GM18502 (cell line): ENCODE data around the gene PGAM4.
"Not testable (repeated sequence)": the region's sequence is repeated elsewhere in the genome, so short reads cannot be mapped to it uniquely, and the experiment has no call there.

Source experiments
- ATAC-seq: cut with Tn5 transposase; IDR thresholded peaks from one replicate; pipeline ENCODE4 v1.9.1; 2021; ENCODE audit warnings: mild to moderate bottlenecking; ENCODE audit not compliant: unreplicated experiment, poor library complexity

PGAM4 gene

GRCh38 chrX:77935886-77936285 lies 33.6 kb downstream of the PGAM4 start:
- no peak for ATAC-seq

GRCh38 chrX:77930581-77930980 lies 38.9 kb downstream of the PGAM4 start:
- no peak for ATAC-seq

DNA sequence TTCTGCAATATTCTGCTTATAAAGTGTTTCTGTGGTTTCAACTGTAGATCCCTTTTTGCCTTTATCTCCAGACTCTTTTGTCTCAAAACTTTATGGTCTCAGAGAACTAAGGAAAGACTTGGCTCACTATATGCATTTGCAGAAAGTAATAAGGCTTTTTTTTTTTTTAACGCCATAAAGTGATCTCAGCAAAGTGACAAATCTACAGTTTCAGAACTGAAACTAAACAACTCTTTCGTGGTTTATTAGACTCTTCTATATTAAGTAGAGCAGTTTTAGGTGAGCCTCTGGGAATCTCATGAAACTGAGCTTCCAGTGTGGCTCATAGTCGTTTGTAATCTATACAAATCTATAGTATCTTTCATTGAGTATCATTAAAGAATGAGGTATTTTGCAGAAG lies 43.7 kb downstream of the PGAM4 start:
- ATAC-seq, result peak; percentile 62

DNA sequence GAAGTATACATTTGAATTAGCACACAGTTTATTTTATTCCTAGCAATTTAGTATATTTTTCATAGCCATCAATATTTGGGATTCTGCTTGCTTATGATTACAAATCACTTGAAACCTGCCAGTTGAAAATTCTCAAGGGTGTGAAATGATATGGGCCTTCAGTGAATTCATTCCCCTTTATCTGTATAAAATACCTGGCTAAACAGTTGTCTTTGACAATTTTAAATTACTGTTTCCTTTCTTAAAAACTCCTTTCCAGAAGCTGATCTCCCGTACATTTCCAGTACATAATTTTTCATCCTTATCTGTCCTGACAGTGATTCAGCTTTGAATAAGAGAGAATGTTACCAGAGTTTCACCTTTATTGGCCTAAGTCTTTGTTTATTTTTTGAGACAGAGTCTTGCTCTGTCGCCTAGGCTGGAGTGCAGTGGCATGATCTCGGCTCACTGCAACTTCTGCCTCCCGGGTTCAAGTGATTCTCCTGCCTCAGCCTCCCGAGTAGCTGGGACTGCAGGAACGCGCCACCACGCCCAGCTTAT lies 45.0 kb downstream of the PGAM4 start:
- no peak for ATAC-seq

DNA sequence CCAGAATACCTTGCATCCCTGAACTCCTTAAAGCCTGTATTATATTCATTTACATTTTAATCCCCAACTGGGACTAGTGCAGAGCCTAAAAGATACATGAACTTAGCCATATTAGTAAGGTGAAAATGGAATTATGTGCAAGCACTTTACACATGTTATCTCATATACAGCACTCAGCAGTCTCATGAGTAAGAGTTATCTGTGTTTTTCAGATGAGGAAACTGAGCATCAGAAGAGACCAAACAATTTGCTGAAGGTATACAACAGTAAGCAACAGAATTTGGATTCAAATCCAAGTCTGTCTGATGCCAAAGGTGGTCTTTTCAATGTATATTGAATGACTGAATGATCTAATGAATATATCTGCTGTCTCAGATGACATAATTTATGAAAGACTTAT lies 46.7 kb downstream of the PGAM4 start:
- no peak for ATAC-seq

DNA sequence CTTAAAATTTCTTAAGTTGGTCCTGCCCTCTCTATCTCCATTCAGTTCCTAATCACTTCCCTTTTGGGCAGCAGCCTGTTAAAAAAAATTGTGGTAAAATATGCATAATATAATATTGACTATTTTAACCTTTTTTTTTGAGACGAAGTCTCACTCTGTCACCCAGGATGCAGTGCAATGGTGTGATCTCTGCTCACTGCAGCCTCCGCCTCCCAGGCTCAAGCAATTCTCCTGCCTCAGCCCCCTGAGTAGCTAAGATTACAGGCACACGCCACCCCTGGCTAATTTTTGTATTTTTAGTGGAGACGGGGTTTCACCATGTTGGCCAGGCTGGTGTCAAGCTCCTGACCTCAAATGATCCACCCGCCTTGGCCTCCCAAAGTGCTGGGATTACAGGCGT lies 50.1 kb downstream of the PGAM4 start:
- not testable (repeated sequence) for ATAC-seq

DNA sequence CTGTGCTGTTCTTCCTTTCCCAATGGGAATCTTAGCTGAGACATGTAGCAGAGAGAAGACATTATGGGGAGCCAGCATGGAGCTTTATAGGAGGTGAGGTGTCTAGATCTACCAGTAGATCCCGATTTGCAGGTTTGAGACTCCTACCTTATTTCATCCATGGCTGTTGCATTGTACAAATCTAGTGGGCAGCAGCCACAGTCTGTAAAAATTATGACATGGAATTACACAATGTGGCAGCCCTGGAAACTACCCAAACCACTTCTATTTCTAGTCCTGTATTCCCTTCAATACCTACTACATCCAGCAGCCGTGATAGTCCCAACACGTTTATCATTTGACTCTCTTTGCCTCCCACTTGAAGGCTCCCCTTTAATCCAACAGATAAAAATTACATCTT lies 50.9 kb downstream of the PGAM4 start:
- ATAC-seq, result no peak
